ENCODE results near the gene RAD51B. TPM values are rescaled to one million over a fixed set of nuclear protein-coding genes. Genes with fewer than 3 reads are reported as not detected.

RAD51B gene
- total RNA-seq, 4 donors from 2014 or later, result 5.0 to 31.8 (median 20.6) TPM

DNA sequence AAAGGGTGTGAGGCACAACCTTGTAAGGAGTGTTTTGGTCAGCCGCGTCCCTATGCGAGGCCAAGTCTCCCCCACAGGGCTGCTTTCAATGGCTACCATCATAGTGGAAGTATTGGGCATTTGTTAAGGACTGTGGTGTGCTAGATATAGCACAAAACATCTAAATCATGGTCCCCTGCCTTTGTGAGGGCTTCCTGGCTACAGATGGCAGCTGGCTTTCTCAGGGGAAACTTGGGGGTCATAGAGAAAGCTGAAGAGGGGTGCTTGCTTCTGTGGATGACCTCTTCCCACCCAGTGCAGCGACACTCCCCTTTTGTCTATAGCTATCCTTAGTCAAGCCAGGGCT, 657.5 kb downstream of the RAD51B start:
- Histone ChIP-seq H3K36me3 (no peaks in the 10 kb centered on the region), H3K4me1 (peaks cover 0 to 8% (median 0%) of the 10 kb centered on the region in 4 donors), H3K27me3 (no peaks in the 10 kb centered on the region), H3K9me3 (no peaks in the 10 kb centered on the region), H3K27ac (peak overlapping the region; percentile 43 to 81 (median 58)), H3K4me3 (no peak overlapping the region)
- TF ChIP-seq POLR2A (IDR thresholded peaks at IDR 0.05) (no peak), EP300 (IDR thresholded peaks at IDR 0.05; ENCODE audit: low read depth) (no peak), POLR2AphosphoS5 (IDR thresholded peaks at IDR 0.05) (no peak)
- TF ChIP-seq, protein P1, sequence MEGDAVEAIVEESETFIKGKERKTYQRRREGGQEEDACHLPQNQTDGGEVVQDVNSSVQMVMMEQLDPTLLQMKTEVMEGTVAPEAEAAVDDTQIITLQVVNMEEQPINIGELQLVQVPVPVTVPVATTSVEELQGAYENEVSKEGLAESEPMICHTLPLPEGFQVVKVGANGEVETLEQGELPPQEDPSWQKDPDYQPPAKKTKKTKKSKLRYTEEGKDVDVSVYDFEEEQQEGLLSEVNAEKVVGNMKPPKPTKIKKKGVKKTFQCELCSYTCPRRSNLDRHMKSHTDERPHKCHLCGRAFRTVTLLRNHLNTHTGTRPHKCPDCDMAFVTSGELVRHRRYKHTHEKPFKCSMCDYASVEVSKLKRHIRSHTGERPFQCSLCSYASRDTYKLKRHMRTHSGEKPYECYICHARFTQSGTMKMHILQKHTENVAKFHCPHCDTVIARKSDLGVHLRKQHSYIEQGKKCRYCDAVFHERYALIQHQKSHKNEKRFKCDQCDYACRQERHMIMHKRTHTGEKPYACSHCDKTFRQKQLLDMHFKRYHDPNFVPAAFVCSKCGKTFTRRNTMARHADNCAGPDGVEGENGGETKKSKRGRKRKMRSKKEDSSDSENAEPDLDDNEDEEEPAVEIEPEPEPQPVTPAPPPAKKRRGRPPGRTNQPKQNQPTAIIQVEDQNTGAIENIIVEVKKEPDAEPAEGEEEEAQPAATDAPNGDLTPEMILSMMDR (IDR thresholded peaks at IDR 0.05), result no peak
- intact Hi-C loops (cut with DNase I; ENCODE audit: low total_unique reads) (no loop called here), in situ Hi-C loops (cut with MboI; ENCODE audit: low pct_ligation_motif_present in 1 of 4, low pct_unique_long_range_greater_than_20kb in 1 of 4, low sequenced_read_pairs in 3 of 4) (no loop called here)
- DNase-seq, result no peak
- WGBS, 2 donors (ENCODE audit: low coverage in 1 of 2), result 91 to 100% methylated on average over 3 to 4 of the region's 4 CpGs

DNA sequence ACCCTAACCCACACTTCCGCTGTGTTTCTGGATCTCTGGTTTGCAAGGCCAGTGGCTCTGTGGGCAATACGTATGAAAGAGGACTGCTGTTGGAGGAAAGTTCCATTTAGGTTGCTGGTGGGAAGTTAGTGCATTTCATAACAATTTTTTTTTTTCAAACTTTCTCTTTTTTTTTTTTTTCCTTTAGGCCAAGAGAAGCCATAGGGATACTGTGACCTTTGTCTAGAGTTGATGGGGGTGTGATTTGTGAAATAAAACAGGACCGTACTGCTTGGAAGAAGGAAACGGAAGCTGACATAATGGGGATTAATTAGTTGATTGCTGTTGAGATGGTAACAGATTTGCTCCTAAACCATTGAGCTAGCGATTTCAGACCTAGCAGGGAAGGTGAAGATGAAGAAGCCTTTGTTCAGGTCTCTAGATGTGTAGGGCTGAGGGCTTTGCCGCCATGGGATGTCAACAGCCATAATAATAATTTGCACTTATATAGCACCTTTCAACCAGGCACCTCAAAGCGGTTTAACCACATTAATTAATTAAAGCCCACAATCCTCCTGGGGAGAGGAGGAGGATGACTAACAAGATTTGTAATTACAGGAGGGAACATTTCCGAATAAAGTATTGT, 658.0 kb downstream of the RAD51B start:
- in situ Hi-C loops (cut with MboI; ENCODE audit: low pct_ligation_motif_present in 1 of 4, low pct_unique_long_range_greater_than_20kb in 1 of 4, low sequenced_read_pairs in 3 of 4), result no loop called here
- Histone ChIP-seq H3K27ac (peak overlapping the region; percentile 43 to 81 (median 58)), H3K27me3 (no peaks in the 10 kb centered on the region), H3K4me3 (no peak overlapping the region), H3K9me3 (no peaks in the 10 kb centered on the region), H3K36me3 (no peaks in the 10 kb centered on the region), H3K4me1 (peaks cover 0 to 8% (median 0%) of the 10 kb centered on the region in 4 donors)
- WGBS, 2 donors (ENCODE audit: low coverage in 1 of 2), result 95 to 96% methylated on average over 7 to 8 of the region's 8 CpGs
- DNase-seq, result no peak
- intact Hi-C loops (cut with DNase I; ENCODE audit: low total_unique reads), result no loop called here
- TF ChIP-seq EP300 (IDR thresholded peaks at IDR 0.05; ENCODE audit: low read depth) (no peak), POLR2AphosphoS5 (IDR thresholded peaks at IDR 0.05) (no peak), POLR2A (IDR thresholded peaks at IDR 0.05) (no peak)
- TF ChIP-seq, protein P1 (IDR thresholded peaks at IDR 0.05), result no peak

DNA sequence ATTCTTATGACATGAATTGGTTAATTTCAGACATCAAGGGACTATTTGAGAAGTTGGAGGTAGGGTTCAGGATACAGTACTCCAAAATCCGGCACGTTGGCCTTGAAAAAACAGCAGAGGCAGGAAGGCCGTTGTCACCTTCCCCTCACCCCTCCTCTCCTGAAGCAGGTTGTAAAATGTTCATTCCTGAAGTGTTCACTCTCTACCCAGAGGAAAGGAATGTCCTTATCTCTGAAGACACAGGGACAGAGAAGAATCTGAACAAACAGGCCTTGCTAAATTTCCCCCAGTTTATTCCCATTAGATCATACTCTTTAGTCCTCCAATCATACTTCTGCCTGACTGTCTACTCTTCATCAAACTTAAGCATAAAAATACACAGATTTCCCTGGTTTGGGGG, 659.7 kb downstream of the RAD51B start:
- Histone ChIP-seq H3K27ac (no peak overlapping the region), H3K9me3 (no peaks in the 10 kb centered on the region), H3K4me3 (no peak overlapping the region), H3K4me1 (peaks cover 0 to 16% (median 3%) of the 10 kb centered on the region in 4 donors), H3K36me3 (no peaks in the 10 kb centered on the region), H3K27me3 (no peaks in the 10 kb centered on the region)
- in situ Hi-C loops (cut with MboI; ENCODE audit: low pct_ligation_motif_present in 1 of 4, low pct_unique_long_range_greater_than_20kb in 1 of 4, low sequenced_read_pairs in 3 of 4), result no loop called here
- TF ChIP-seq, protein P1 (IDR thresholded peaks at IDR 0.05), result no peak
- TF ChIP-seq POLR2AphosphoS5 (IDR thresholded peaks at IDR 0.05), result no peak
- no peak for TF ChIP-seq POLR2A (IDR thresholded peaks at IDR 0.05)
- no peak for TF ChIP-seq EP300 (IDR thresholded peaks at IDR 0.05; ENCODE audit: low read depth)
- 59% methylated on average over 3 of the region's 3 CpGs; no CpG with 5 or more reads in 1 of the 2 donors for WGBS, 2 donors (ENCODE audit: low coverage in 1 of 2)
- intact Hi-C loops (cut with DNase I; ENCODE audit: low total_unique reads), result no loop called here
- no peak for DNase-seq

DNA sequence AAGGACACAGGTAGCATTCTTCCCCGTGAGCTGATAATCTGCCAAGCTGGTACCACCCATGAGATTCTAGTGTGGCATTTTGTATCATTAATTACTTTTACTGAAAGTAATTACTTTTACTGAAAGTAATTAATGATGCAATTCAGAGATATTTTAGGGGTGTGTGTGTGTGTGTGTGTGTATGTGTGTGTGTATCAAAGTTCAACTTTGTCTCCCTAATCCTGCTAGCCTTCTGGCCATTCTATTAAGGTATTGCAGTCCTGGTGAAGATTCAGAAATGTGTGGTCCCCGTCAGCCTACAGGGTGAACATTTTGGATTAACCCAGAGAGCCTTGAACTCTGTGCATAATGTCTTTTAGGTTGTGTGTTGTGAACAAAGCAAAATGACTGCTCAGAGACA, 662.4 kb downstream of the RAD51B start:
- Histone ChIP-seq H3K4me3 (no peak overlapping the region), H3K36me3 (no peaks in the 10 kb centered on the region), H3K27me3 (no peaks in the 10 kb centered on the region), H3K9me3 (no peaks in the 10 kb centered on the region), H3K27ac (no peak overlapping the region), H3K4me1 (peaks cover 0 to 16% (median 3%) of the 10 kb centered on the region in 4 donors)
- DNase-seq, result no peak
- TF ChIP-seq POLR2AphosphoS5 (IDR thresholded peaks at IDR 0.05) (no peak), POLR2A (IDR thresholded peaks at IDR 0.05) (no peak), EP300 (IDR thresholded peaks at IDR 0.05; ENCODE audit: low read depth) (no peak)
- TF ChIP-seq, protein P1 (IDR thresholded peaks at IDR 0.05), result no peak
- WGBS, 2 donors (ENCODE audit: low coverage in 1 of 2), result 90 to 100% methylated on average over 1 to 2 of the region's 2 CpGs
- in situ Hi-C loops (cut with MboI; ENCODE audit: low pct_ligation_motif_present in 1 of 4, low pct_unique_long_range_greater_than_20kb in 1 of 4, low sequenced_read_pairs in 3 of 4), result no loop called here
- intact Hi-C loops (cut with DNase I; ENCODE audit: low total_unique reads), result no loop called here
